Keratinocyte (primary cell): ENCODE measurements around the gene MYMX.

Experiments
- CTCF ChIP-seq, 3 experiments: IDR thresholded peaks in 1 of 3; conservative IDR thresholded peaks in 1 of 3; optimal IDR thresholded peaks in 1 of 3; 2 replicates in 2 of 3; 3 replicates in 1 of 3; pipeline versions ENCODE3 to v1.5.1; 2011; ENCODE audit warnings: low read length in 3 of 3, mild to moderate bottlenecking in 3 of 3, moderate library complexity in 2 of 3, control low read depth in 1 of 3, inconsistent platforms in 1 of 3; ENCODE audit not compliant: insufficient read depth in 2 of 3; ENCODE audit errors: extremely low read depth in 1 of 3
- EZH2 ChIP-seq: IDR thresholded peaks from one replicate; pipeline ENCODE4 v1.6.1; 2012; ENCODE audit warnings: inconsistent platforms, mild to moderate bottlenecking, low read length, moderate library complexity

- TF ChIP-seq CTCF (optimal IDR thresholded peaks at IDR 0.05 in 1 of 3, IDR thresholded peaks at IDR 0.05 in 1 of 3, conservative IDR thresholded peaks at IDR 0.05 in 1 of 3; ENCODE audit: extremely low read depth in 1 of 3, insufficient read depth in 2 of 3, low read length in 3 of 3), result no peak
- TF ChIP-seq EZH2, result no peak
Measured at GRCh38 chr6:44176130-44176761, 40.5 kb upstream of the MYMX start.
